Endodermal cell (in vitro differentiated cells): ENCODE measurements around the gene GPT2. TPM values are rescaled to one million over a fixed set of nuclear protein-coding genes. Genes with fewer than 3 reads are reported as not detected.

Experiments used
- DNase-seq: peaks from one replicate; pipeline ENCODE4 v3.0.0-alpha.2; 2017
- H3K27ac ChIP-seq: 2 replicates; pipeline ENCODE4 v1.5.1; 2013; ENCODE audit warnings: mild to moderate bottlenecking, low read depth, low read length, moderate library complexity
- H3K27me3 ChIP-seq: 2 replicates; pipeline ENCODE4 v1.6.1; 2013; ENCODE audit warnings: mild to moderate bottlenecking, low read length, moderate library complexity; ENCODE audit not compliant: insufficient read depth, control insufficient read depth, poor library complexity, severe bottlenecking
- H3K36me3 ChIP-seq: 2 replicates; pipeline ENCODE4 v1.7.0; 2013; ENCODE audit warnings: mild to moderate bottlenecking, low read length, moderate library complexity; ENCODE audit not compliant: control insufficient read depth, insufficient read depth
- H3K4me1 ChIP-seq: one replicate; pipeline ENCODE4 v1.7.0; 2013; ENCODE audit warnings: low read length; ENCODE audit not compliant: control insufficient read depth, insufficient read depth
- H3K4me3 ChIP-seq: 2 replicates; pipeline ENCODE4 v1.5.1; 2013; ENCODE audit warnings: mild to moderate bottlenecking, low read length, moderate library complexity
- H3K9ac ChIP-seq: 2 replicates; pipeline ENCODE4 v1.6.1; 2013; ENCODE audit warnings: mild to moderate bottlenecking, low read length, moderate library complexity; ENCODE audit not compliant: poor library complexity, severe bottlenecking; ENCODE audit errors: extremely low read depth
- H3K9me3 ChIP-seq: 2 replicates; pipeline ENCODE4 v1.6.1; 2013; ENCODE audit warnings: mild to moderate bottlenecking, low read length, moderate library complexity; ENCODE audit not compliant: control insufficient read depth
- H3K27ac Mint-ChIP-seq: 2 replicates; pipeline ENCODE4 v1.8.0; 2020; ENCODE audit warnings: mixed read lengths
- H3K27me3 Mint-ChIP-seq: 2 replicates; pipeline ENCODE4 v1.8.0; 2021; ENCODE audit warnings: mild to moderate bottlenecking, mixed read lengths; ENCODE audit not compliant: insufficient read depth
- H3K36me3 Mint-ChIP-seq: 2 replicates; pipeline ENCODE4 v1.8.0; 2020; ENCODE audit warnings: low read depth, mixed read lengths
- H3K4me1 Mint-ChIP-seq: 2 replicates; pipeline ENCODE4 v1.8.0; 2020; ENCODE audit warnings: mixed read lengths
- H3K4me3 Mint-ChIP-seq: 2 replicates; pipeline ENCODE4 v1.8.0; 2020; ENCODE audit warnings: mild to moderate bottlenecking, moderate library complexity, mixed read lengths
- H3K9me3 Mint-ChIP-seq: 2 replicates; pipeline ENCODE4 v1.8.0; 2020; ENCODE audit warnings: mild to moderate bottlenecking, mixed read lengths
- CTCF ChIP-seq: fragments of 200-600 bp; sonication (generic); conservative IDR thresholded peaks from 2 replicates; pipeline ENCODE4 v1.5.0; 2021; ENCODE audit warnings: antibody characterized with exemption, mild to moderate bottlenecking
- WGBS, 2 experiments: methylation state at CpG; one replicate each; pipeline versions ENCODE4 v1.1.5 to v1.1.7; 2013; ENCODE audit warnings: missing lambda C conversion rate in 2 of 2, mixed read lengths in 1 of 2; ENCODE audit not compliant: insufficient coverage in 1 of 2, insufficient read length in 1 of 2; 5-methylcytosine and 5-hydroxymethylcytosine counted together
- total RNA-seq, 2 donors: library from RNA; stranded (reverse); fragmentation: NEBNext Ultra II Directional in 1 of 2; extraction: Animal tissue kit (Norgen Biotek cat#: 25700) in 1 of 2; gene quantifications; 2 replicates in 1 of 2; 3 replicates in 1 of 2; pipeline ENCODE4 v1.2.1, GENCODE V29; 2021

GPT2 gene
- total RNA-seq, 2 donors from 2014 or later = 44.1 to 65.5 TPM

GRCh38 chr16:46900455-46901235, 16.5 kb downstream of the GPT2 start:
- peaks cover 45% of the 10 kb centered on the region for H3K36me3 ChIP-seq
- TF ChIP-seq CTCF = no peak
- H3K27ac ChIP-seq = no peak overlapping the region
- H3K9ac ChIP-seq = no peak overlapping the region
- H3K9me3 Mint-ChIP-seq = no peaks in the 10 kb centered on the region
- peaks cover 50% of the 10 kb centered on the region for H3K36me3 Mint-ChIP-seq
- no peak for DNase-seq
- H3K9me3 ChIP-seq = no peaks in the 10 kb centered on the region
- no peaks in the 10 kb centered on the region for H3K27me3 Mint-ChIP-seq
- 92 to 98% methylated on average over 5 to 19 of the region's 19 CpGs for WGBS, 2 experiments
- no peak overlapping the region for H3K4me3 ChIP-seq
- H3K4me1 Mint-ChIP-seq = peaks cover 11% of the 10 kb centered on the region
- no peaks in the 10 kb centered on the region for H3K27me3 ChIP-seq
- no peak overlapping the region for H3K4me3 Mint-ChIP-seq
- H3K4me1 ChIP-seq = peaks cover 10% of the 10 kb centered on the region
- no peak overlapping the region for H3K27ac Mint-ChIP-seq

GRCh38 chr16:46901709-46902108, 17.5 kb downstream of the GPT2 start:
- TF ChIP-seq CTCF = no peak
- peak overlapping the region; percentile 21 for H3K27ac Mint-ChIP-seq
- peaks cover 53% of the 10 kb centered on the region for H3K36me3 Mint-ChIP-seq
- Histone ChIP-seq H3K9ac (no peak overlapping the region), H3K4me3 (no peak overlapping the region), H3K27me3 (no peaks in the 10 kb centered on the region), H3K27ac (no peak overlapping the region), H3K36me3 (peaks cover 48% of the 10 kb centered on the region), H3K9me3 (no peaks in the 10 kb centered on the region), H3K4me1 (peaks cover under 1% of the 10 kb centered on the region)
- 91 to 100% methylated on average over 5 to 8 of the region's 8 CpGs for WGBS, 2 experiments
- H3K4me1 Mint-ChIP-seq = peaks cover under 1% of the 10 kb centered on the region
- H3K9me3 Mint-ChIP-seq = no peaks in the 10 kb centered on the region
- DNase-seq = no peak
- H3K4me3 Mint-ChIP-seq = no peak overlapping the region
- H3K27me3 Mint-ChIP-seq = no peaks in the 10 kb centered on the region

- H3K9me3 Mint-ChIP-seq = no peaks in the 10 kb centered on the region
- H3K4me3 ChIP-seq = no peak overlapping the region
- H3K27me3 ChIP-seq = no peaks in the 10 kb centered on the region
- no peak overlapping the region for H3K9ac ChIP-seq
- H3K9me3 ChIP-seq = no peaks in the 10 kb centered on the region
- no peaks in the 10 kb centered on the region for H3K4me1 Mint-ChIP-seq
- H3K36me3 Mint-ChIP-seq = peaks cover 46% of the 10 kb centered on the region
- H3K36me3 ChIP-seq = peaks cover 39% of the 10 kb centered on the region
- no peak overlapping the region for H3K4me3 Mint-ChIP-seq
- no peak for TF ChIP-seq CTCF
- H3K27ac Mint-ChIP-seq = no peak overlapping the region
- H3K4me1 ChIP-seq = no peaks in the 10 kb centered on the region
- DNase-seq = no peak
- H3K27ac ChIP-seq = no peak overlapping the region
- WGBS, 2 experiments = 95 to 100% methylated on average over 3 to 5 of the region's 5 CpGs
- no peaks in the 10 kb centered on the region for H3K27me3 Mint-ChIP-seq
Observed at GRCh38 chr16:46903255-46903905, 19.2 kb downstream of the GPT2 start.
